Cardiac fibroblast (primary cell): ENCODE results near the gene GPR50.

Source experiments
- DNase-seq, 2 donors: peaks; one replicate each; pipeline versions ENCODE4 v3.0.0 to v3.0.0-alpha.2; 2010; ENCODE audit warnings: low read depth in 2 of 2
- H3K4me3 ChIP-seq, 2 donors: replicated peaks in 1 of 2; 1 replicate in 1 of 2; 2 replicates in 1 of 2; pipeline ENCODE4 v1.5.1; 2011; ENCODE audit warnings: low read depth in 2 of 2, low read length in 2 of 2, mild to moderate bottlenecking in 2 of 2, moderate library complexity in 1 of 2
- TF ChIP-seq, protein P1 (sequence below): IDR thresholded peaks from one replicate; pipeline ENCODE4 v1.5.1; 2011; ENCODE audit warnings: low read depth, mild to moderate bottlenecking, low read length, inconsistent platforms

The GPR50 gene

DNA sequence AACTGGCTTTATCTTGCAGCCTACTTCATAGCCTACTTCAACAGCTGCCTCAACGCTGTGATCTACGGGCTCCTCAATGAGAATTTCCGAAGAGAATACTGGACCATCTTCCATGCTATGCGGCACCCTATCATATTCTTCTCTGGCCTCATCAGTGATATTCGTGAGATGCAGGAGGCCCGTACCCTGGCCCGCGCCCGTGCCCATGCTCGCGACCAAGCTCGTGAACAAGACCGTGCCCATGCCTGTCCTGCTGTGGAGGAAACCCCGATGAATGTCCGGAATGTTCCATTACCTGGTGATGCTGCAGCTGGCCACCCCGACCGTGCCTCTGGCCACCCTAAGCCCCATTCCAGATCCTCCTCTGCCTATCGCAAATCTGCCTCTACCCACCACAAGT lies 4.0 kb downstream of the GPR50 start:
- no peak overlapping the region for H3K4me3 ChIP-seq
- TF ChIP-seq, protein P1, sequence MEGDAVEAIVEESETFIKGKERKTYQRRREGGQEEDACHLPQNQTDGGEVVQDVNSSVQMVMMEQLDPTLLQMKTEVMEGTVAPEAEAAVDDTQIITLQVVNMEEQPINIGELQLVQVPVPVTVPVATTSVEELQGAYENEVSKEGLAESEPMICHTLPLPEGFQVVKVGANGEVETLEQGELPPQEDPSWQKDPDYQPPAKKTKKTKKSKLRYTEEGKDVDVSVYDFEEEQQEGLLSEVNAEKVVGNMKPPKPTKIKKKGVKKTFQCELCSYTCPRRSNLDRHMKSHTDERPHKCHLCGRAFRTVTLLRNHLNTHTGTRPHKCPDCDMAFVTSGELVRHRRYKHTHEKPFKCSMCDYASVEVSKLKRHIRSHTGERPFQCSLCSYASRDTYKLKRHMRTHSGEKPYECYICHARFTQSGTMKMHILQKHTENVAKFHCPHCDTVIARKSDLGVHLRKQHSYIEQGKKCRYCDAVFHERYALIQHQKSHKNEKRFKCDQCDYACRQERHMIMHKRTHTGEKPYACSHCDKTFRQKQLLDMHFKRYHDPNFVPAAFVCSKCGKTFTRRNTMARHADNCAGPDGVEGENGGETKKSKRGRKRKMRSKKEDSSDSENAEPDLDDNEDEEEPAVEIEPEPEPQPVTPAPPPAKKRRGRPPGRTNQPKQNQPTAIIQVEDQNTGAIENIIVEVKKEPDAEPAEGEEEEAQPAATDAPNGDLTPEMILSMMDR = no peak
- no peak for DNase-seq

DNA sequence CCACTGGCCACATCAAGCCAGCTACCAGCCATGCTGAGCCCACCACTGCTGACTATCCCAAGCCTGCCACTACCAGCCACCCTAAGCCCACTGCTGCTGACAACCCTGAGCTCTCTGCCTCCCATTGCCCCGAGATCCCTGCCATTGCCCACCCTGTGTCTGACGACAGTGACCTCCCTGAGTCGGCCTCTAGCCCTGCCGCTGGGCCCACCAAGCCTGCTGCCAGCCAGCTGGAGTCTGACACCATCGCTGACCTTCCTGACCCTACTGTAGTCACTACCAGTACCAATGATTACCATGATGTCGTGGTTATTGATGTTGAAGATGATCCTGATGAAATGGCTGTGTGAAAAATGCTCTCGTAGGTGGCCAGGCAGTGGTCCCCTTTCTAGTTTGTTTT lies 4.7 kb downstream of the GPR50 start:
- H3K4me3 ChIP-seq = no peak overlapping the region
- TF ChIP-seq, protein P1 = no peak
- DNase-seq = no peak

DNA sequence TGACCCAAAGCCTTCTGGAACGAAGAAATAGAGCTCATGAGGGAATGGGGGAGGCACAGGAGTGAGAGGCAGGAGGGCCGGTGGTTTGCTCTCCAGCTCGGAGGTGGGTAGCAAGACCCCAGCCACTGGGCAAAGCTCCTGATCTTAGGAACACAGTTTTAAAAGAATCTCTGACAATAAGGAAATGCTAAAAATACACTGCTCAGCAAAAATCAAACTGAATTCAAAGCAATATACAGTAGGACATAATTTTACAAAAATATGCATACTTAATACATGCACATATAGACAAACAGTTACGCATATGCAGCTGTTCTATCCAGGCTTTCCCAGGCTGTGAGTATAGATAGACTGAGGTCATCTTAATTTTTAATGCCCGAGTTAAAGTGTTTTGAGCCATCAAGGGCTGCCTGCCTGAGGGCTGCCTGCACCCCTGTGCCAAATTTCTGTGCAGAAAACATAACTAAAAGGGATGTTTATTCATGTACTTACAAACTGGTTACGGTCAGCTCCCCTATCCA lies 6.9 kb downstream of the GPR50 start:
- no peak for DNase-seq
- no peak overlapping the region for H3K4me3 ChIP-seq
- TF ChIP-seq, protein P1 = no peak

DNA sequence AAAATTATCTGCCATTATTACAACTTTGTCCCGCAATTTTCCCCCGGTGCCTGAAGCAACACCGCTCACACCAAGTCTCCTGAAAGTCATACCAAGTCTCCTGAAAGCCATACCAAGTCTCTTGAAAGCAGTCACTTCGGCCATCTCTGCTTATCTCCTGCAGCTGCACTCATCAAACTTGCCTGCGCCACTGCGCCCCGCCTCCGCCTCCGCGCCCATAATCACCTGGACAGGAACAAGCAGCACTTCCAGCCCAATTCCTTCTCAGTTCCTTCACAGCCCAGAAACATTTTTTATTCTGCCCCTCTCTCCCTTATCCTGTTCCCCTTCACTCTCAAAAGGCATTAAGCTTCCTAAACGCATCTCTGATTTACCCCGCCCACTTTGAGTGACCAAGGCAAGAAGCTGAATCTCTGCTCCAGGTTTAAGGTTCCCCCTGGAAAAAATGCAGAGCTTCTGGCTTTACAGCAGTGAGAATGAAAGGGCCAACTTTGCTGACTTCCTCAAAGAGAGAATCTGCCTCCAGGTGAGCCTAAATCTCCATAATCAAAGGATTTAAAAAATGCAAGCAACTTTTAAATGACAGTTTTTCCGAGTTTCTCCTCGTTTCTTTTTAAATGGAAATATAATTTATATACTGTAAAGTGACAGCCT lies 7.7 kb downstream of the GPR50 start:
- DNase-seq = no peak
- TF ChIP-seq, protein P1 = no peak
- H3K4me3 ChIP-seq = no peak overlapping the region

DNA sequence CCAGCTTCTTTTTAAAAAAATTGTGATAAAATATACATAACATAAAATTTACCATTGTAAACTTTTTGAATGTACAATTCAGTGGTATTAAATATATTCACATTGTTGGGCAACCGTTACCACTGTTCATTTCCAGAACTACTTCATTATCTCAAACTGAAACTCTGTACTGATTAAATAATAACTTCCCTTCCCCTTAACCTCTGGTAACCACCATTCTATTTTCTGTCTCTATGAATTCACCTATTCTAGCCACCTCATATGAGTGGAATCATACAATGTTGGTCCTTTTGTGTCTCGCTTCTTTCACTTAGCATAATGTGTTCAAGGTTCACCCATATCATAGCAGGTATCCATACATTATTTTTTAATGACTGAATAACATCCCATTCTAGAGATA lies 8.3 kb downstream of the GPR50 start:
- no peak for DNase-seq
- H3K4me3 ChIP-seq = no peak overlapping the region
- TF ChIP-seq, protein P1 = no peak

DNA sequence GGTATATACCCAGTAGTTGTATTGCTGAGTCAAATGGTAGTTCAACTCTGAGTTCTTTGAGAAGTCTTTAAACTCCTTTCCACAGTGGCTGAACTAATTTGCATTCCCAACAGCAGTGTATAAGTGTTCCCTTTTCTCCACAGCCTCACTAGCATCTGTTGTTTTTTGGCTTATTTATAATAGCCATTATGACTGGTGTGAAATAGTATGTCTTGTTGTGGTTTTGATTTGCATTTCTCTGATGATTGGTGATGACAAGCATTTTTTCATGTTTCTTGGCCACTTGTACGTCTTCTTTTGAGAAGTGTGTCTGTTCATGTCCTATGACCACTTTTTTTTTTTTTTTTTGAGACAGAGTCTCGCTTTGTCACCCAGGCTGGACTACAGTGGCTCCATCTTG lies 30.5 kb downstream of the GPR50 start:
- TF ChIP-seq, protein P1 = no peak
- no peak for DNase-seq
- H3K4me3 ChIP-seq = no peak overlapping the region

DNA sequence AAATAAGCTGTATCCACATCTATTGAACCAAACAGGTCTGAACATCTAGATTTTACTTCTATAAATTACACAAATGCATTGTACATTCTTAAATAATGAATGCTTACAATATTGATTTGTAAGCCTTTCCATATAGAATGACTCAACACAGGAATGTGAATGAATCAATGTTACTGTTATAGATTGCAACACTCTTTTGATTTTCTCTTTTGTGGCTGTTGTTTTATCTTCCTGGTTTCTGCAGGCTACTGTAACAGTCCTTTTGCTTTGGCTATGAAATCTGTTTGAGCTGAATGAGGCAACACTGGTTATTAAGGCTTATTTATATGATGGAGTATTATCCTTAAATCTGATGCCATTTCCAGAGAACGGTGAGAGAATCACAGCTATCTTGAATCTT lies 49.5 kb downstream of the GPR50 start:
- TF ChIP-seq, protein P1 = no peak
- no peak for DNase-seq
- no peak overlapping the region for H3K4me3 ChIP-seq
